ENCODE results near the gene ABCB8. TPM values are rescaled to one million over a fixed set of nuclear protein-coding genes. Genes with fewer than 3 reads are reported as not detected.

Gene ABCB8
- total and polyA plus RNA-seq, 9 of the 15 experiments (the other 6 are each of a cell fraction or from before 2014, with no cell fraction given), result 7.6 to 106 (median 36.3) TPM

GRCh38 chr7:150994141-150994837 lies 34.0 kb upstream of the ABCB8 start (continued):
- TF ChIP-seq ZNF318 (IDR thresholded peaks at IDR 0.05; ENCODE audit: borderline replicate concordance in 1 of 2, low read depth in 1 of 2), result no peak
- TF ChIP-seq CHD4 (IDR thresholded peaks at IDR 0.05; ENCODE audit: insufficient read depth, insufficient replicate concordance, low read depth, low read length, poor library complexity, severe bottlenecking), result peak; percentile 52
- no peak for TF ChIP-seq PURB (CRISPR knock-in tag; IDR thresholded peaks at IDR 0.05; ENCODE audit: low read depth)
- peak; percentile 82 for TF ChIP-seq BHLHE40 (IDR thresholded peaks at IDR 0.05; ENCODE audit: low read length)
- TF ChIP-seq DIDO1 (tag; IDR thresholded peaks at IDR 0.05; ENCODE audit: low read depth), result no peak
- peak; percentile 43 to 46; a peak in 1 of 4 replicates for TF ChIP-seq FOXK2 (conservative IDR thresholded peaks at IDR 0.05 in 1 of 2, IDR thresholded peaks at IDR 0.05 in 1 of 2; ENCODE audit: low read depth in 2 of 2)
- no peak for TF ChIP-seq U2AF1 (optimal IDR thresholded peaks at IDR 0.05; ENCODE audit: low read depth, low read length)
- TF ChIP-seq TSHZ1 (CRISPR knock-in tag; IDR thresholded peaks at IDR 0.05), result peak; percentile 52; the same call in 1 of the 2 replicates
- peak; percentile 73 for TF ChIP-seq TOE1 (IDR thresholded peaks at IDR 0.05; ENCODE audit: borderline replicate concordance)
- TF ChIP-seq TOE1 (CRISPR knock-in tag; IDR thresholded peaks at IDR 0.05; ENCODE audit: borderline replicate concordance, low read depth), result no peak; the same call in 1 of the 2 replicates
- TF ChIP-seq BMI1 (IDR thresholded peaks at IDR 0.05; ENCODE audit: low read length), result no peak
- peak; percentile 53; the same call in 1 of the 2 replicates for TF ChIP-seq SUPT5H (IDR thresholded peaks at IDR 0.05)
- no peak for TF ChIP-seq ZNF764 (CRISPR knock-in tag; IDR thresholded peaks at IDR 0.05; ENCODE audit: low read depth)
- TF ChIP-seq FOXK1 (CRISPR knock-in tag; IDR thresholded peaks at IDR 0.05; ENCODE audit: borderline replicate concordance), result no peak
- peak; percentile 66; the same call in 1 of the 2 replicates for TF ChIP-seq NCOA1 (IDR thresholded peaks at IDR 0.05; ENCODE audit: low read depth)
- no peak for TF ChIP-seq ZSCAN29 (IDR thresholded peaks at IDR 0.05)

All from K562 (cell line).